T-helper 2 cell treated with Interferon-gamma antibody and Interleukin-4, amounts not matched to agents 100 ng/mL and 5 ng/mL, for 36 hours (primary cell): Measurements from ENCODE around the gene ARMC7. TPM values are rescaled to one million over a fixed set of nuclear protein-coding genes. Genes with fewer than 3 reads are reported as not detected.
"Not testable (repeated sequence)": the region's sequence is repeated elsewhere in the genome, so short reads cannot be mapped to it uniquely, and the experiment has no call there.

Source experiments
- intact Hi-C: fragments of 100-400 bp; cut with micrococcal nuclease; formaldehyde crosslinking; loops from one replicate; pipeline ENCODE4 v1.15.1; 2023
- total RNA-seq: library from RNA; stranded (reverse); gene quantifications from 2 replicates; pipeline ENCODE4 v1.2.3, GENCODE V29; 2022

ARMC7 gene
- total RNA-seq, 1 donor from 2014 or later = 15.7 TPM

GRCh38 chr17:75127936-75128335 lies 18.2 kb downstream of the ARMC7 start:
- intact Hi-C loops = not testable (repeated sequence)

GRCh38 chr17:75128694-75129505 lies 19.1 kb downstream of the ARMC7 start:
- intact Hi-C loops = no loop called here

- intact Hi-C loops = no loop called here
Observed at GRCh38 chr17:75129576-75129975, 19.8 kb downstream of the ARMC7 start.

GRCh38 chr17:75130059-75130631 lies 20.4 kb downstream of the ARMC7 start:
- intact Hi-C loops = loop anchor here (2.0 to 10.0 kb wide), 4 partner anchors 15 to 72 kb away; partner anchors contain the start of gene JPT1

- intact Hi-C loops = loop anchor here (2.0 to 10.0 kb wide), 4 partner anchors 16 to 72 kb away; partner anchors contain the start of gene JPT1
Observed at GRCh38 chr17:75130632-75131277, 21.0 kb downstream of the ARMC7 start.

GRCh38 chr17:75131278-75132017 lies 21.7 kb downstream of the ARMC7 start, which contains the start of gene NT5C:
Gene NT5C (minus strand): TSS chr17:75131742. CDS start chr17:75131707, 35 bp downstream.
- intact Hi-C loops = loop anchor here (2.0 to 10.0 kb wide), 4 partner anchors 17 to 71 kb away; partner anchors contain the start of gene JPT1

- intact Hi-C loops = loop anchor here (5.0 to 10.0 kb wide), 2 partner anchors 68 to 70 kb away; no protein-coding TSS in a partner anchor
Observed at GRCh38 chr17:75132018-75133000, 22.5 kb downstream of the ARMC7 start.

GRCh38 chr17:75133001-75133400 lies 23.2 kb downstream of the ARMC7 start:
- intact Hi-C loops = loop anchor here (5.0 to 10.0 kb wide), 2 partner anchors 68 to 69 kb away; no protein-coding TSS in a partner anchor

- intact Hi-C loops = loop anchor here (5.0 to 10.0 kb wide), 2 partner anchors 69 kb away; no protein-coding TSS in a partner anchor
Observed at GRCh38 chr17:75133607-75134347, 24.0 kb downstream of the ARMC7 start.

- intact Hi-C loops = loop anchor here (10.0 kb wide), 1 partner anchor 71 kb away; no protein-coding TSS in a partner anchor
Observed at GRCh38 chr17:75135452-75135851, 25.7 kb downstream of the ARMC7 start.

GRCh38 chr17:75135946-75136345 lies 26.2 kb downstream of the ARMC7 start:
- intact Hi-C loops = loop anchor here (10.0 kb wide), 1 partner anchor 71 kb away; no protein-coding TSS in a partner anchor

GRCh38 chr17:75137762-75138161 lies 28.0 kb downstream of the ARMC7 start:
- intact Hi-C loops = loop anchor here (10.0 kb wide), 1 partner anchor 73 kb away; no protein-coding TSS in a partner anchor

- intact Hi-C loops = loop anchor here (10.0 kb wide), 1 partner anchor 74 kb away; no protein-coding TSS in a partner anchor
Observed at GRCh38 chr17:75138519-75138918, 28.8 kb downstream of the ARMC7 start.

GRCh38 chr17:75142236-75142971 lies 32.6 kb downstream of the ARMC7 start:
- intact Hi-C loops = no loop called here

GRCh38 chr17:75144816-75145512 lies 35.2 kb downstream of the ARMC7 start:
- intact Hi-C loops = no loop called here

GRCh38 chr17:75146592-75146991 lies 36.8 kb downstream of the ARMC7 start:
- intact Hi-C loops = no loop called here

- intact Hi-C loops = no loop called here
Observed at GRCh38 chr17:75147878-75148546, 38.2 kb downstream of the ARMC7 start.
